RCC 7860 (cell line): ENCODE data around the gene ADARB1.

ENCODE experiments used
- DNase-seq: peaks from one replicate; pipeline ENCODE4 v3.0.0-alpha.2; 2015; ENCODE audit warnings: low spot score
- FAIRE-seq: peaks from 2 replicates; lab custom pipeline; 2012; peaks lifted over from hg19 to GRCh38; lab: Jason Lieb, UNC

The ADARB1 gene

GRCh38 chr21:45074818-45075595 is 627 bp downstream of the ADARB1 start:
- DNase-seq (no peak), FAIRE-seq (no peak)

GRCh38 chr21:45075596-45076244 is 1.3 kb downstream of the ADARB1 start:
- FAIRE-seq: no peak

GRCh38 chr21:45076245-45076711 is 1.9 kb downstream of the ADARB1 start:
- no peak for FAIRE-seq
- DNase-seq: no peak

More at GRCh38 chr21:45075596-45076244, 1.3 kb downstream of the ADARB1 start:
- DNase-seq: no peak

GRCh38 chr21:45078371-45078770 is 4.0 kb downstream of the ADARB1 start:
- DNase-seq (no peak), FAIRE-seq (no peak)

- DNase-seq: no peak
- FAIRE-seq: no peak
Measured at GRCh38 chr21:45078877-45079281, 4.5 kb downstream of the ADARB1 start.

- no peak for FAIRE-seq
- no peak for DNase-seq
Measured at GRCh38 chr21:45079351-45079750, 5.0 kb downstream of the ADARB1 start.

- DNase-seq (no peak), FAIRE-seq (no peak)
Measured at GRCh38 chr21:45080232-45080631, 5.9 kb downstream of the ADARB1 start.

GRCh38 chr21:45080639-45081414 is 6.4 kb downstream of the ADARB1 start:
- DNase-seq (peak; percentile 34), FAIRE-seq (peak; percentile 48)

GRCh38 chr21:45081636-45082035 is 7.3 kb downstream of the ADARB1 start:
- no peak for FAIRE-seq
- DNase-seq: no peak

GRCh38 chr21:45082736-45083135 is 8.4 kb downstream of the ADARB1 start:
- FAIRE-seq (no peak), DNase-seq (no peak)

GRCh38 chr21:45084121-45084520 is 9.7 kb downstream of the ADARB1 start:
- no peak for DNase-seq
- no peak for FAIRE-seq

GRCh38 chr21:45084881-45085536 is 10.6 kb downstream of the ADARB1 start:
- FAIRE-seq (no peak), DNase-seq (no peak)

GRCh38 chr21:45085700-45086099 is 11.3 kb downstream of the ADARB1 start:
- FAIRE-seq: no peak
- no peak for DNase-seq

GRCh38 chr21:45086337-45086958 is 12.1 kb downstream of the ADARB1 start:
- FAIRE-seq: no peak
- DNase-seq: no peak

- DNase-seq (no peak), FAIRE-seq (no peak)
Measured at GRCh38 chr21:45087022-45087823, 12.8 kb downstream of the ADARB1 start.

- no peak for DNase-seq
- FAIRE-seq: no peak
Measured at GRCh38 chr21:45088116-45088515, 13.7 kb downstream of the ADARB1 start.

GRCh38 chr21:45088729-45089128 is 14.3 kb downstream of the ADARB1 start:
- DNase-seq: peak; percentile 49
- FAIRE-seq: no peak

- FAIRE-seq (no peak), DNase-seq (no peak)
Measured at GRCh38 chr21:45089964-45090363, 15.6 kb downstream of the ADARB1 start.

- DNase-seq: no peak
- no peak for FAIRE-seq
Measured at GRCh38 chr21:45090966-45091365, 16.6 kb downstream of the ADARB1 start.
